VCaP (cell line): ENCODE results near the gene MAP1LC3A.

Experiments used
- H3K27ac ChIP-seq: fragments of 450-650 bp; 2 replicates; pipeline ENCODE4 v1.5.1; 2017
- CTCF ChIP-seq: fragments of 450-650 bp; conservative IDR thresholded peaks from 2 replicates; pipeline ENCODE4 v1.5.1; 2017; ENCODE audit warnings: mild to moderate bottlenecking, moderate library complexity

Gene MAP1LC3A

GRCh38 chr20:34525709-34526416 is 32.7 kb upstream of the MAP1LC3A start:
- peak overlapping the region; percentile 94 for H3K27ac ChIP-seq

GRCh38 chr20:34526466-34526865 is 32.1 kb upstream of the MAP1LC3A start:
- peak overlapping the region; percentile 94 for H3K27ac ChIP-seq
- no peak for TF ChIP-seq CTCF

More at GRCh38 chr20:34525709-34526416, 32.7 kb upstream of the MAP1LC3A start:
- TF ChIP-seq CTCF, result no peak

- TF ChIP-seq CTCF, result no peak
- H3K27ac ChIP-seq, result peak overlapping the region; percentile 94
Measured at GRCh38 chr20:34527016-34527415, 31.5 kb upstream of the MAP1LC3A start.

- H3K27ac ChIP-seq, result peak overlapping the region; percentile 94
- no peak; the same call in 1 of the 2 replicates for TF ChIP-seq CTCF
Measured at GRCh38 chr20:34528921-34529297, 29.6 kb upstream of the MAP1LC3A start.

GRCh38 chr20:34529742-34530141 is 28.8 kb upstream of the MAP1LC3A start:
- peak overlapping the region; percentile 94; the same call in 1 of the 2 replicates for H3K27ac ChIP-seq
- TF ChIP-seq CTCF, result no peak

GRCh38 chr20:34530342-34530741 is 28.2 kb upstream of the MAP1LC3A start:
- no peak for TF ChIP-seq CTCF
- H3K27ac ChIP-seq, result peak overlapping the region; percentile 94; the same call in 1 of the 2 replicates

- TF ChIP-seq CTCF, result no peak
- peak overlapping the region; percentile 67; the same call in 1 of the 2 replicates for H3K27ac ChIP-seq
Measured at GRCh38 chr20:34531608-34532265, 26.8 kb upstream of the MAP1LC3A start.
